ENCODE results near the gene NOTCH1.

The NOTCH1 gene

DNA sequence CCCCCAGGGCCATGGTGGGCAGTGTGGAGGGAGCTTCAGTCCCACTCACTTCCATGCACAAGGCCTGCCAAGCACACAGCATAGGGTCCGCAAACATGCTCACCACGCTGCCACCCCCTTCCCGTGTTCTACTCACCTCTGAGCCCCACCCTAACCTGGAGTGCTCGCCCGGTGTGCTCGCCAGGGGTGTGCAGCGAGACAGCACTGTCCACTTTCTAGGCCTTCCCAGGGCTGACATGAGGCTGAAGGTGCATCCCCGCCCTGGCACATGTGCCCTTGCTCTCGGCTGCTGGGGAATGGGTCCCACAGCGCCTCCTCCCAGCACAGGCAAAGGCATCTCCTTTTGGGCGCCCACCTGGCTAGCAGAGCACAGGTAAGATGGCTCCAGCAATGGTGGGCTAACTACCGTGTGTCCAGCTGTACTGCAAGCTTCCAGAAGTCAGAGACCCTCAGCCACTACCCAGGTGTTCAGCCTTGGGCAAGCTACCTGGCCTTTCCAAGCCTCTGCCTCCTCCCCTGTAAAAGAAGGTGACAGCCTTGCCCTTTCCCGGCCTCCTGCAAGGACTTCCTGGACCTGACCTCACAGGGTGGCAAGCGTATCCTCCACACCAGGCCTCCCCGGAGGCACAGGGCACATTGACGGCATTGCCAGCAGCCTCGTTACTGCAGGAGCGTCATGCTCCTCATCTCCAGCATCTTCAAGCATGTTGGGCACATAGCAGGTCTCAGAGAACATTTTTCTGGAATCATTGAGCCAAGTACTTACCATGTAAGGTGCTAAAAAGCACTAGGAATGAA is 58.8 kb downstream of the NOTCH1 start:
- H3K36me3 ChIP-seq (replicated peaks in 1 of 2; ENCODE audit: control insufficient read depth in 2 of 2, insufficient read depth in 2 of 2, low read length in 2 of 2) = no peaks in the 10 kb centered on the region
- no peak overlapping the region for H3K18ac ChIP-seq (ENCODE audit: low read length)
- H3K9me3 ChIP-seq (replicated peaks in 1 of 2; ENCODE audit: control insufficient read depth in 2 of 2, insufficient read depth in 1 of 2, low read depth in 1 of 2, low read length in 2 of 2) = no peaks in the 10 kb centered on the region
- no peak overlapping the region for H4K8ac ChIP-seq (ENCODE audit: low read depth, low read length)
- H2BK12ac ChIP-seq (ENCODE audit: low read length) = no peak overlapping the region
- H2AK5ac ChIP-seq (ENCODE audit: low read depth, low read length) = peak overlapping the region; percentile 82
- no peak overlapping the region for H2BK15ac ChIP-seq (ENCODE audit: low read length)
- H3K9ac ChIP-seq (ENCODE audit: low read depth, low read length, poor library complexity) = peak overlapping the region; percentile 72
- H3K27me3 ChIP-seq (ENCODE audit: control insufficient read depth in 3 of 3, insufficient read depth in 3 of 3, low read depth in 1 of 3, low read length in 3 of 3) = no peaks in the 10 kb centered on the region
- H3K4me1 ChIP-seq (ENCODE audit: control insufficient read depth in 2 of 2, insufficient read depth in 1 of 2, low read depth in 1 of 2, low read length in 2 of 2) = peaks cover 6 to 26% of the 10 kb centered on the region in 2 donors
- no peak overlapping the region for H3K4me3 ChIP-seq (ENCODE audit: low read length in 2 of 2)
- no peak for DNase-seq (ENCODE audit: low spot score)
- H4K91ac ChIP-seq (ENCODE audit: low read depth, low read length, poor library complexity) = no peak overlapping the region
- H2BK5ac ChIP-seq (ENCODE audit: low read length) = peak overlapping the region; percentile 17
- H2BK120ac ChIP-seq (ENCODE audit: low read depth, low read length) = no peak overlapping the region
- no peak overlapping the region for H2AFZ ChIP-seq (ENCODE audit: low read length)
- H3K27ac ChIP-seq (replicated peaks; ENCODE audit: low read length) = no peak overlapping the region
- H3K4me2 ChIP-seq (ENCODE audit: insufficient read depth, low read length, poor library complexity, severe bottlenecking) = no peak overlapping the region
- no peak overlapping the region for H3K14ac ChIP-seq (ENCODE audit: low read length)
- H3K79me1 ChIP-seq (ENCODE audit: low read depth, low read length) = peaks cover 8% of the 10 kb centered on the region
- WGBS, 2 donors (ENCODE audit: extremely low coverage in 2 of 2, insufficient read length in 2 of 2, insufficient replicate concordance in 1 of 2) = no CpG with 5 or more reads among the region's 18 CpGs
- H3K23ac ChIP-seq (ENCODE audit: low read depth, low read length, poor library complexity) = no peak overlapping the region
- H3K4ac ChIP-seq (ENCODE audit: low read length) = peak overlapping the region; percentile 17

DNA sequence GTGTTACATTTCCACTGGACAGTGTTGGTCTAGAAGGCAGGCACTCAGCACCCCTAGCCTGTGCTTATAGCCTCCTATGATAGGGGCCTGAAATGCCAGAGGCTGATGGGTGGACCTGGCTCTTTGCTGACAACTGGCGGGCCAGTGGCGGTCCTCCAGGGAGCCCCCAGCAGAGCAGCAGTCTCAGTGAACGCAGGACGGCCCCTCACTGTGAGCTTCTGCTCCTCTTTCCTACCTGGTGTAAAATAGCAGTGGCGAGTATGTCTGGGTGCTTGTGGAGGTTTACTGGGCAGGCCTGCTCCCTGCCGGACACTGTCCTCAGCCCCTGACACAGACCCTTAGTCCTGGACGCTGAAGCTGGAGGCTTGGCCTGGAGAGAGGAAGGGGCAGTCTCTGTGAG is 59.7 kb downstream of the NOTCH1 start:
- no peak overlapping the region for H2BK12ac ChIP-seq (ENCODE audit: low read length)
- no peak overlapping the region for H3K4ac ChIP-seq (ENCODE audit: low read length)
- no CpG with 5 or more reads among the region's 7 CpGs for WGBS, 2 donors (ENCODE audit: extremely low coverage in 2 of 2, insufficient read length in 2 of 2, insufficient replicate concordance in 1 of 2)
- H3K9ac ChIP-seq (ENCODE audit: low read depth, low read length, poor library complexity) = no peak overlapping the region
- H3K27ac ChIP-seq (replicated peaks; ENCODE audit: low read length) = no peak overlapping the region
- no peak overlapping the region for H3K4me2 ChIP-seq (ENCODE audit: insufficient read depth, low read length, poor library complexity, severe bottlenecking)
- no peak overlapping the region for H4K91ac ChIP-seq (ENCODE audit: low read depth, low read length, poor library complexity)
- H3K9me3 ChIP-seq (replicated peaks in 1 of 2; ENCODE audit: control insufficient read depth in 2 of 2, insufficient read depth in 1 of 2, low read depth in 1 of 2, low read length in 2 of 2) = no peaks in the 10 kb centered on the region
- DNase-seq (ENCODE audit: low spot score) = no peak
- H3K36me3 ChIP-seq (replicated peaks in 1 of 2; ENCODE audit: control insufficient read depth in 2 of 2, insufficient read depth in 2 of 2, low read length in 2 of 2) = no peaks in the 10 kb centered on the region
- peaks cover 8% of the 10 kb centered on the region for H3K79me1 ChIP-seq (ENCODE audit: low read depth, low read length)
- H3K14ac ChIP-seq (ENCODE audit: low read length) = no peak overlapping the region
- no peak overlapping the region for H3K23ac ChIP-seq (ENCODE audit: low read depth, low read length, poor library complexity)
- H2AK5ac ChIP-seq (ENCODE audit: low read depth, low read length) = peak overlapping the region; percentile 82
- H4K8ac ChIP-seq (ENCODE audit: low read depth, low read length) = no peak overlapping the region
- no peak overlapping the region for H3K18ac ChIP-seq (ENCODE audit: low read length)
- no peak overlapping the region for H2BK120ac ChIP-seq (ENCODE audit: low read depth, low read length)
- no peaks in the 10 kb centered on the region for H3K27me3 ChIP-seq (ENCODE audit: control insufficient read depth in 3 of 3, insufficient read depth in 3 of 3, low read depth in 1 of 3, low read length in 3 of 3)
- H2BK15ac ChIP-seq (ENCODE audit: low read length) = peak overlapping the region; percentile 27
- H3K4me1 ChIP-seq (ENCODE audit: control insufficient read depth in 2 of 2, insufficient read depth in 1 of 2, low read depth in 1 of 2, low read length in 2 of 2) = peaks cover 10 to 34% of the 10 kb centered on the region in 2 donors
- H3K4me3 ChIP-seq (ENCODE audit: low read length in 2 of 2) = no peak overlapping the region
- no peak overlapping the region for H2AFZ ChIP-seq (ENCODE audit: low read length)
- H2BK5ac ChIP-seq (ENCODE audit: low read length) = peak overlapping the region; percentile 17

DNA sequence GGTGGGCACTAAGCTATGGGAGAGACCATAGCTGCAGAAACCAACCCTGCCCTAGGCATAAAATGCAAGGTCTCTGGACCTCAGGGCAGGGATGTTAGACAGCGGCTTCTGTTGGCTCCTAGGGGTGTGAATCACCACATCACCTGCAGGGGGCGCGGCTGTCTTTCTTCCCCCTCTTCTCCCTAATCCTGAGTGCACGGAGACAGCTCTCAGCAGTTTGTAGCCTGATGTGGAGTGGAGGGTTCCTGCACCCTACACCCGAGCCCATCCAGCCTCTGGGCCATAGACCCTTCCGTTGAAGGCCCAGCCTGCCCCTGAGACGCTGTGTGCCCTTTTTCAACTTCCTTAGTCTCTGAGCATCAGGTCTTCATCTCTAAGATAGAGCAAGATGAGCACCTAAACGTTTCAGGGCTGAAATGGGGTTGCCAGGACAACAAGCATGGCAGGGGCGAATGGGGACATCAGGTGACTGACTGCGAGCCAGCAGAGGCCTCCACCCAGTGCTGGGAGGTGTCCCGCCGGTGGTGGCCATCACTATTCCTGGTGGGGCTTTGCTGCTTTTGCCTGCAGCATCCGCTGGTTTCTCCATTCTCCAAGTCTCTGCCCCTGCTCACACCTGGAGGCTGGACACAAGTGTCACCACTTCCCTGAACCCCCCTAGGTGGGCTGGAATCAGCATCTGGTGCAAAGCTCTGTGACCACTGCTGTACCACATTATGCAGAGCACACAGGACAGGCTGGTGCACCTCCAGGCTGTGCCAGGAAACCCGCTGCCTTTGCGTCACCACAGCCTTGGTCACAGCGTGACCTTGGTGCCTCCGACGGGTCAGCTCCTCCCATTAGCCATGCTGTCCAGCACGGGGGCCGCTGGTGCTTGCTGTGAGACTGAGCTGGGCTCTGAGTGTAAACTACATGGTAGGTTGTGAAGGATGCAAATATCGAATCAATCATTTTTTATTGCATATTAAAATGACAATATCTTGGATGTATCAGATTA is 60.5 kb downstream of the NOTCH1 start:
- H3K36me3 ChIP-seq (replicated peaks in 1 of 2; ENCODE audit: control insufficient read depth in 2 of 2, insufficient read depth in 2 of 2, low read length in 2 of 2) = no peaks in the 10 kb centered on the region
- no peak overlapping the region for H2AFZ ChIP-seq (ENCODE audit: low read length)
- peak overlapping the region; percentile 83 for H3K23ac ChIP-seq (ENCODE audit: low read depth, low read length, poor library complexity)
- H3K79me1 ChIP-seq (ENCODE audit: low read depth, low read length) = peaks cover 8% of the 10 kb centered on the region
- no peak overlapping the region for H2BK5ac ChIP-seq (ENCODE audit: low read length)
- H3K27ac ChIP-seq (replicated peaks; ENCODE audit: low read length) = no peak overlapping the region
- H3K27me3 ChIP-seq (ENCODE audit: control insufficient read depth in 3 of 3, insufficient read depth in 3 of 3, low read depth in 1 of 3, low read length in 3 of 3) = no peaks in the 10 kb centered on the region
- H2AK5ac ChIP-seq (ENCODE audit: low read depth, low read length) = peak overlapping the region; percentile 76
- no CpG with 5 or more reads among the region's 21 CpGs for WGBS, 2 donors (ENCODE audit: extremely low coverage in 2 of 2, insufficient read length in 2 of 2, insufficient replicate concordance in 1 of 2)
- peak overlapping the region; percentile 52 for H3K18ac ChIP-seq (ENCODE audit: low read length)
- H3K9me3 ChIP-seq (replicated peaks in 1 of 2; ENCODE audit: control insufficient read depth in 2 of 2, insufficient read depth in 1 of 2, low read depth in 1 of 2, low read length in 2 of 2) = no peaks in the 10 kb centered on the region
- peak; percentile 90 for DNase-seq (ENCODE audit: low spot score)
- no peak overlapping the region for H4K8ac ChIP-seq (ENCODE audit: low read depth, low read length)
- no peak overlapping the region for H2BK120ac ChIP-seq (ENCODE audit: low read depth, low read length)
- no peak overlapping the region for H4K91ac ChIP-seq (ENCODE audit: low read depth, low read length, poor library complexity)
- no peak overlapping the region for H2BK12ac ChIP-seq (ENCODE audit: low read length)
- H3K4me1 ChIP-seq (ENCODE audit: control insufficient read depth in 2 of 2, insufficient read depth in 1 of 2, low read depth in 1 of 2, low read length in 2 of 2) = peaks cover 10 to 34% of the 10 kb centered on the region in 2 donors
- H3K14ac ChIP-seq (ENCODE audit: low read length) = no peak overlapping the region
- H2BK15ac ChIP-seq (ENCODE audit: low read length) = no peak overlapping the region
- H3K4me2 ChIP-seq (ENCODE audit: insufficient read depth, low read length, poor library complexity, severe bottlenecking) = no peak overlapping the region
- peak overlapping the region; percentile 8 to 94 for H3K4me3 ChIP-seq (ENCODE audit: low read length in 2 of 2)
- H3K4ac ChIP-seq (ENCODE audit: low read length) = no peak overlapping the region
- H3K9ac ChIP-seq (ENCODE audit: low read depth, low read length, poor library complexity) = peak overlapping the region; percentile 2
